ENCODE data around the gene IQGAP2. TPM values are rescaled to one million over a fixed set of nuclear protein-coding genes. Genes with fewer than 3 reads are reported as not detected.

The IQGAP2 gene
- total RNA-seq, 1 donor from 2014 or later = 43.5 TPM

DNA sequence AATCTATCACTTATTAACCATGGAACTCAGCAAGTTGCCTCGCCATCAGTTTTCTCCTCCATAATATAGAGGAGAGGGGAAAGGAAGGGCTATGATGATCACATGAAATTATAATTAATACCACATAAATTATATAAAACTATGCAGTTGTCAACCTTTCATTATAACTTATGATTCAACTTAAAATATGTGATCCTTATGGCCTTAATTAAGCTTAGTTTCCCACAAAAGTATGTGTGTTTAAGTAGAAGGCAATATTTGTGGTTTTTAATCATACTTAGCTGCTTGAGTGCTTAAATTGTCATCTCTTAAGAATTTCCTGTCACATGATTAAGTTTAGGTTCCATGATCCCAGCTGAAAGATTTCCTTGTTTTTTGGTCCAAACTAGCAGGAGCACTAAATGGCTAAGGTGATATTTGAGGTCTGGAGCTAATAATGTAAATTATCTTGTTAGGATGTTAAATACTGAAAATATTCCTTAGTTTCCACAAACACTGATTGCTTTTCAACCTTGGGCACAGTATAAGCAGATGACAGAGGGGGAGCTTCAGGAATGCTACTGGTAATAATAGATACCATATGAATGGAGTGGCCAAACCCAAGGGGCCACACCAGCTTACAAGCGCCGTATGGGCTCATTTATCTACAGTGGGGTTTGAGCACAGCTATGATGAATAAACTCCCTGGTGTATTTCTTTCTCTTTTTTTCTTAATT, 286.4 kb downstream of the IQGAP2 start:
- Mint-ChIP-seq H3K9me3 (no peaks in the 10 kb centered on the region), H3K27me3 (ENCODE audit: insufficient read depth) (no peaks in the 10 kb centered on the region), H3K27ac (no peak overlapping the region), H3K4me3 (no peak overlapping the region), H3K36me3 (ENCODE audit: low read depth) (peaks cover 45% of the 10 kb centered on the region), H3K4me1 (ENCODE audit: low read depth) (peaks cover 33% of the 10 kb centered on the region)
- intact Hi-C loops (cut with micrococcal nuclease) = loop anchor here (2.0 to 5.0 kb wide), 2 partner anchors 143 to 287 kb away; partner anchors contain the start of gene IQGAP2
- no peak for DNase-seq (ENCODE audit: low spot score)

DNA sequence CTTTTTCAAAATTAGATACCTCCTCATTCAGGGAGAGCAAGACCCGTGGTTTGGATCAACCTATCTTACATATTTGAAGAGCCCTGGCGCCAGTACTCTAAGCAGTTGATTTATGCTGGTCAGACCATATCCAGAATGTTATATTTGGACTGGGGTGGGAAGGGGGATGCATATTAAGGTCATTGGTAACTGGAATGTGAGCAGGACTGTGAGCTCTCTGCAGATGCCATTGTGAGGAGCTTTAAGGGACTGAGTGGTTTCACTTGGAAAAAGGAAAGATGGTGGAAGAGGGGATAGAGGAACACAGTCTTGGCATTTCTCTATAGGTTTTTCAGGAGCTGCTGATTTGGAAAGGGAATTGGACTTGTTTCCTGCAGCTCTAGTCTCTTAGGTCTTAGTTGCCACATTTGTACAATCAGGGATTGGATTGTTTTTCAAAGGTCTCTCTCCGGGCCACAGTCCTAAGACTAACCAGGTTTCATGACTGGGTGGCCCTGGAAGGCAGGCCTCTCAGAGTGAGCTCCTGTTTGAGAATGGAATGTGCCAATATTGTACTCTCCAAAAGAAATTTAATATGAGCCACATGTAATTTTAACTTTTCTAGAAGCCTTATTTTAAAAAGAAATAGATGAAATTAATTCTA, 287.1 kb downstream of the IQGAP2 start:
- H3K4me1 Mint-ChIP-seq (ENCODE audit: low read depth) = peaks cover 38% of the 10 kb centered on the region
- peaks cover 45% of the 10 kb centered on the region for H3K36me3 Mint-ChIP-seq (ENCODE audit: low read depth)
- H3K27ac Mint-ChIP-seq = no peak overlapping the region
- no peak overlapping the region for H3K4me3 Mint-ChIP-seq
- no peak for DNase-seq (ENCODE audit: low spot score)
- intact Hi-C loops (cut with micrococcal nuclease) = loop anchor here (2.0 to 5.0 kb wide), 2 partner anchors 143 to 288 kb away; partner anchors contain the start of gene IQGAP2
- H3K9me3 Mint-ChIP-seq = no peaks in the 10 kb centered on the region
- H3K27me3 Mint-ChIP-seq (ENCODE audit: insufficient read depth) = no peaks in the 10 kb centered on the region

DNA sequence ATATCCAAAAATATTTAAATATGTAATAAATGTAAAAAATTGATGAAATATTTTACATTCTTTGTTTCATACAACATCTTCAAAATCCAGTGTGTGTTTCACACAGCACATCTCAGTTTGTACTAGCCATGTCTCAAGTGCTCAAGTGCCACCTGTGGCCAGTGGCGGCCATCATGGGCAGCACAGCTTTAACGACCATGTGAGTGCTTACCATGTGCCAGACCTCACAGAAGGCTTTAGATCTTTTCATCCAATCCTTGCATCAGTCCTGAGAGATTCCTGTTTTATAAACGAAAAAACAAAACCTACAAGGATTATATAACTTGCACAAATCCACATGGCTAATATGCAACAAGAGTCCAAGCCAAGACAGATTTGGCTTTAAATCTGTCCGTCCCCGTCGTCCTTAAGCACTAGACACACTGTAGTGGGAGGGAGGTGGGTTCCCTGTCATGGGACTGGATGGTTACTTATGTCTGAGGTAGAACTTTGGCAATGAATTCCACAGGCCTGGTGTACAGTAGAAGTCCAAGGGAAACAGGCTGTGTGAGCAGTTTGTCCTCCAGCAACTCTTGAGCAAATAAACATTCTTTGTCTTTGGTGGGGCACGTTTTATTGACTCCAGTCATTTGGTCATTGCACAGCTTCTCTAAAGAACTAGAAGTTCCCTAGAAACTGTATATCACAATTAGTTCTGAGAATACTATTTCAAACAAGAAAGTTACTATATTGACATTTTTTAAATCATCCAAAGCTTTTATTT, 287.8 kb downstream of the IQGAP2 start:
- Mint-ChIP-seq H3K4me1 (ENCODE audit: low read depth) (peaks cover 40% of the 10 kb centered on the region), H3K36me3 (ENCODE audit: low read depth) (peaks cover 44% of the 10 kb centered on the region), H3K9me3 (no peaks in the 10 kb centered on the region), H3K27me3 (ENCODE audit: insufficient read depth) (no peaks in the 10 kb centered on the region), H3K4me3 (no peak overlapping the region), H3K27ac (peak overlapping the region; percentile 78)
- intact Hi-C loops (cut with micrococcal nuclease) = loop anchor here (1.0 to 5.0 kb wide), 3 partner anchors 48 to 289 kb away; partner anchors contain the start of gene IQGAP2
- DNase-seq (ENCODE audit: low spot score) = no peak

DNA sequence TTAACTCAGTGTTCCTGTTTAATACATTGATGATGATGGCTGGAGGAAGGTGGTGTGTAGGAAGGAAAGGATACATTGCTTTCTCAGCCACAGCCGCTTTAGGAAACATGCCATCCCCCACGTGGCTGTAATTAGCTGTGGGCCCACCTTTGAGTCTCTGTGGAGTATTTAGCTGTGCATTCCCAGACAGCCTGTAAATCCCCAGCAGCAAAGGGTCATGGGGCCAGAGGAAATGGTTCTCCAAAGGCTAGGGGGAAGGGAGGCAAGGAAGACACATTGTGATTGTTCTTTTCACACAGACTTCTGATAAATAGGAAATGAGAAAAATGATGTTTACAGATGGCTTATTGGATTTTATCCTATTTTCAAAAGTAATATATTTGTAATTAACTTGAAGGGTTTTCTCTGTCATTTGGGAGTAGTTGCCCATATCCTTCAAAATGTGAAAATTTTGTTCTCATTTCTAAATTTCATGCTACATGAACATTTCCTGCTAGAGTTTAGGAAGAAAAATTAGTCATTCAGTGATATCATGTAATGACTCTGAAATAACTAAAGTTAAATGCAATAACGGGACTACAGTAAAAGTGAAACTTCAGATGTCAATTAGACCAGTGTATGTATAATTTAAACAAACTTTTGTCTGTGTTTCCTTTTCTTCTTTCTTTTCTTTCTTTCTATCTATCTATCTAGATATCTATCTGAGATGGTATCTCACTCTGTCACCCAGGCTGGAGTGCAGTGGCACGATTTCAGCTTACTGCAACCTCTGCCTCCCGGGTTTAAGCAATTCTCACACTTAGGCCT, 288.6 kb downstream of the IQGAP2 start:
- Mint-ChIP-seq H3K9me3 (no peaks in the 10 kb centered on the region), H3K27ac (peak overlapping the region; percentile 78), H3K4me3 (no peak overlapping the region), H3K27me3 (ENCODE audit: insufficient read depth) (no peaks in the 10 kb centered on the region), H3K4me1 (ENCODE audit: low read depth) (peaks cover 45% of the 10 kb centered on the region), H3K36me3 (ENCODE audit: low read depth) (peaks cover 48% of the 10 kb centered on the region)
- no peak for DNase-seq (ENCODE audit: low spot score)
- intact Hi-C loops (cut with micrococcal nuclease) = loop anchor here (1.0 to 5.0 kb wide), 4 partner anchors 19 to 289 kb away; partner anchors contain the start of gene IQGAP2

DNA sequence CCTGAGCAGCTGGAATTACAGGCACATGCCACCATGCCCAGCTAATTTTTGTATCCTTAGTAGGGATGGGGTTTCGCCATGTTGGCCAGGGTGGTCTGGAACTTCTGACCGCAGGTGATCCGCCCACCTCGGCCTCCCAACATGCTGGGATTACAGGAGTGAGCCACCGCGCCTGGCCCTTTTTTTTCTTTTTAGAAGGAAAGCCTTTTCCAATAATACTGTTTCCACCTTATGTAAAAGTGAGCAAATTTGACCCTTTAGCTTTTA, 289.1 kb downstream of the IQGAP2 start:
- Mint-ChIP-seq H3K9me3 (no peaks in the 10 kb centered on the region), H3K27ac (no peak overlapping the region), H3K36me3 (ENCODE audit: low read depth) (peaks cover 46% of the 10 kb centered on the region), H3K27me3 (ENCODE audit: insufficient read depth) (no peaks in the 10 kb centered on the region), H3K4me3 (no peak overlapping the region), H3K4me1 (ENCODE audit: low read depth) (peaks cover 45% of the 10 kb centered on the region)
- no peak for DNase-seq (ENCODE audit: low spot score)
- intact Hi-C loops (cut with micrococcal nuclease) = loop anchor here (2.0 to 5.0 kb wide), 2 partner anchors 19 to 290 kb away; partner anchors contain the start of gene IQGAP2

DNA sequence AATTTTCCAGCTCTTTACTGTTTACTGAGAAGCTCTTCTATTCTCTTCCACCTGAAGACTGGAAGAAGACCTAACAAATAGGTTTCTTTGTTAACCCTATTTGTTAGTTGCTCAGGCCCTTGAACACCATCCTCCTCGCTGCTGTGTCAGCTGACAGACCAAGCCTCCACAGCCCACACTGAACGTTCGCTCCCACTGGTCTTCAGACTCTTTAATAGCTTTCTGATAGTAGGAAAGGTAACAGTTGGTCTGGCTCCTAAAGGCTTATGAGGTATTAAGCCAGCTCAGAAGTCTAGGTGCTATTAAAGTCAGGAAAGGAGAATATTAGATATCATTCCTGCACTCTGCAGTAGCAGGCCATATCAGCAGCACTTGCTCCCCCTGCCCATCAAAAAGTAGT, 289.6 kb downstream of the IQGAP2 start:
- peaks cover 49% of the 10 kb centered on the region for H3K36me3 Mint-ChIP-seq (ENCODE audit: low read depth)

DNA sequence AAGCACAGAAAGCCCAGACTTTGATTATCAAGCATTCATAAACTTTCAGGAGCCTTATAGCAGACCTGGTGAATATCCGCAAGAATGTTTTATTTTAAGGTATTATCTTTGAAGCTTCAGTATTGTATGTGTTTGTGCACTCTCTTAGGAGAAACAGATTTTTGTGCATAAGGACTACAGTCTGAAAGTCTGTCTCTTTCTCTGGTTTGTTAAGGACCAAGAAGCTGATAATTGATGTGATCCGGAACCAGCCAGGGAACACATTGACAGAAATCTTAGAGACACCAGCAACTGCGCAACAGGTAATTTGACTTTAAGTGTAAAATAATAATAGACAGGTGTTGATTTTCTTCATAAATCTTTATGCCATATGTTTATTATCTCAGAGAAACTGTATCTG, 290.1 kb downstream of the IQGAP2 start:
- intact Hi-C loops (cut with micrococcal nuclease) = loop anchor here (2.0 to 5.0 kb wide), 2 partner anchors 18 to 291 kb away; partner anchors contain the start of gene IQGAP2
- Mint-ChIP-seq H3K4me1 (ENCODE audit: low read depth) (peaks cover 45% of the 10 kb centered on the region), H3K36me3 (ENCODE audit: low read depth) (peaks cover 50% of the 10 kb centered on the region), H3K27ac (no peak overlapping the region), H3K27me3 (ENCODE audit: insufficient read depth) (no peaks in the 10 kb centered on the region), H3K9me3 (no peaks in the 10 kb centered on the region), H3K4me3 (no peak overlapping the region)
- DNase-seq (ENCODE audit: low spot score) = no peak

More for the DNA sequence above, 289.6 kb downstream of the IQGAP2 start:
- H3K27ac Mint-ChIP-seq = no peak overlapping the region
- no peaks in the 10 kb centered on the region for H3K27me3 Mint-ChIP-seq (ENCODE audit: insufficient read depth)
- H3K4me3 Mint-ChIP-seq = no peak overlapping the region
- DNase-seq (ENCODE audit: low spot score) = no peak
- no peaks in the 10 kb centered on the region for H3K9me3 Mint-ChIP-seq
- intact Hi-C loops (cut with micrococcal nuclease) = loop anchor here (2.0 to 5.0 kb wide), 2 partner anchors 18 to 290 kb away; partner anchors contain the start of gene IQGAP2
- peaks cover 45% of the 10 kb centered on the region for H3K4me1 Mint-ChIP-seq (ENCODE audit: low read depth)

DNA sequence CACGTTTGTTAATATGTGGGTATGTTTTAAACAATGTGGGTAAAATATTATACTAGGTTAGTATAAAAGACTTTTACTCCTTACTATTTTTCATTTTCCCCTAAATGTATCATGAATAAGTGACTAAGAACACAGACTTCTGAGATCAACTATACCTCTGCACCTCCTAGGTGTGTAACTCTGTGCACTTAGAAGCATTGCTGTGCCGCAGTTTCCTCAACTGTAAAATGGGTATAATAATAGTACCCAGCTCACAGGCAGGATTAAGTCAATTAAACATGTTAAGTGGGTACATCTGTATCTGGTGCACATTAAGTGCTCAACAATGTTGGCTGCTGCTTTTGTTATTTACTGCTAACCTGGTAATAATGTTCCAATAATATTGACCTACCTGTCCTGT, 291.2 kb downstream of the IQGAP2 start:
- Mint-ChIP-seq H3K9me3 (no peaks in the 10 kb centered on the region), H3K4me1 (ENCODE audit: low read depth) (peaks cover 45% of the 10 kb centered on the region), H3K27ac (no peak overlapping the region), H3K36me3 (ENCODE audit: low read depth) (peaks cover 45% of the 10 kb centered on the region), H3K27me3 (ENCODE audit: insufficient read depth) (no peaks in the 10 kb centered on the region), H3K4me3 (no peak overlapping the region)
- no peak for DNase-seq (ENCODE audit: low spot score)
- intact Hi-C loops (cut with micrococcal nuclease) = loop anchor here (5.0 kb wide), 1 partner anchor 292 kb away; the partner anchor contains the start of gene IQGAP2

DNA sequence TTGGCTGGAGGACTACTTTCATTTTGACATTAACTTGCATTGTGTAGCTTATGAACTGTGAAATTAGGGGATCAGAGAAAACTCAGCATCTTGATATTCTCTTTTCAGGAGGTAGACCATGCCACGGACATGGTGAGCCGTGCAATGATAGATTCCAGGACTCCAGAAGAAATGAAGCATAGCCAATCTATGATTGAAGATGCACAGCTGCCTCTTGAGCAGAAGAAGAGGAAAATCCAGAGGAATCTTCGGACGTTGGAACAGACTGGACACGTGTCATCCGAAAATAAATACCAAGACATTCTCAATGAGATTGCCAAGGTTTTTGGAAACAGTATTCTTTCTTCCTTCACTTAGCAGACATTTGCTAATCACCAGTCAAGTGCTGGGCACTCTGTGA, 292.3 kb downstream of the IQGAP2 start:
- no peaks in the 10 kb centered on the region for H3K9me3 Mint-ChIP-seq
- H3K27me3 Mint-ChIP-seq (ENCODE audit: insufficient read depth) = no peaks in the 10 kb centered on the region
- peaks cover 38% of the 10 kb centered on the region for H3K4me1 Mint-ChIP-seq (ENCODE audit: low read depth)
- no peak overlapping the region for H3K4me3 Mint-ChIP-seq
- DNase-seq (ENCODE audit: low spot score) = no peak
- intact Hi-C loops (cut with micrococcal nuclease) = no loop called here
- no peak overlapping the region for H3K27ac Mint-ChIP-seq
- peaks cover 41% of the 10 kb centered on the region for H3K36me3 Mint-ChIP-seq (ENCODE audit: low read depth)

DNA sequence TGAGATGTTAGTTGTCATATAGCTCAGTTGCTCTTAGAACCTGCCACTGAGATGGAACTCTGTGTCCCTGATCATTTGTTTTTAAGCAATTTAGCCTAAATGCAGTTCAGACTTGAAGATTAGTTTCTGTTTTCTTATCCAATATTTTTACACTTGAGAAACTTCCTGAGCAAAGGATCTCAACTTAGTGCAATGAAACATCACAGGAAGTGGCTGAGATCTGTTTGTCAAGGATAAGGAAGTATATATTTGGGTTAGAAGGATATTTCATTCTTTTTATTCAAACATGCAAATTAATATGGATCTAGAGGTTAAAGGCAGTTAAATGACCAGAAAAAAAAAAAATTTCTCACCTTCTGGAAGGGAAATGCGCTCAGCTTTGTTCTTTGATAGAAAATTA, 293.2 kb downstream of the IQGAP2 start:
- intact Hi-C loops (cut with micrococcal nuclease) = no loop called here
- H3K27ac Mint-ChIP-seq = peak overlapping the region; percentile 48
- peaks cover 43% of the 10 kb centered on the region for H3K36me3 Mint-ChIP-seq (ENCODE audit: low read depth)
- H3K27me3 Mint-ChIP-seq (ENCODE audit: insufficient read depth) = no peaks in the 10 kb centered on the region
- H3K4me3 Mint-ChIP-seq = no peak overlapping the region
- peaks cover 31% of the 10 kb centered on the region for H3K4me1 Mint-ChIP-seq (ENCODE audit: low read depth)
- no peaks in the 10 kb centered on the region for H3K9me3 Mint-ChIP-seq
- no peak for DNase-seq (ENCODE audit: low spot score)

DNA sequence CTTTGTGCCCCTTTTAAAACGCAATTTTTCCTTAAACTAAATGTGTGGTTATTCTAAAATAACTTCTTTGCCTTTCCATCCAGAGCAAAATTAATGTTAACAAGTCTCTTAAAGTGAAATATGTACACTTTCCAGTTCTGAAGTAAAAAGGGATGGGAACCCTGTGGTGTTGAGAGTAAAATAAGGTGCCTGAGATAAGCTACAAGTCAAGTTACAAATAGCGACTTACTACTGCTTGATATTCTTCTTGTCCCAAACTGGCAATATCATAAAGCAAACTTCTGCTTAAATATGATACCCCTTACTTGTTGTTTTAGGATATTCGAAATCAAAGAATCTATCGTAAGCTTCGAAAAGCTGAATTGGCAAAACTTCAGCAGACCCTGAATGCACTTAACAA, 294.6 kb downstream of the IQGAP2 start:
- Mint-ChIP-seq H3K4me3 (no peak overlapping the region), H3K9me3 (no peaks in the 10 kb centered on the region), H3K27ac (no peak overlapping the region), H3K36me3 (ENCODE audit: low read depth) (peaks cover 48% of the 10 kb centered on the region), H3K4me1 (ENCODE audit: low read depth) (peaks cover 17% of the 10 kb centered on the region), H3K27me3 (ENCODE audit: insufficient read depth) (no peaks in the 10 kb centered on the region)
- DNase-seq (ENCODE audit: low spot score) = no peak
- intact Hi-C loops (cut with micrococcal nuclease) = no loop called here

DNA sequence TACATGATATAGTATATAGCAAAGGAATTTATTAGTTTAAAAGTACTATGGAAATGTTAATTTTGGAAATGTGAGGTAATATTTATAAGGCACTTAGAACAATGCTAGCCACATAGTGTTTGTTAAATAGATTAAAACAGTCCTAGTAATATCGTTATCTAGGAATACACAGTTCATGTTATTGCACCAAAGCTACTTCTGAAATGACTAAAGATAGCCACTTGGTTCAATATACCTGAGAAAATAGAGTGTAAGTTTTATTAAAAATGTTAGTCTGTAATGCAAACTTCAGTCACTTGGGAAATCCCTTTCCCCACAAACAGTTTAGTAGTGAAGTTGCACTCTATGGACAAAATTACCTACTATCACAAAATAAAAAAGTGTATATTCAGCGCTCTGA, 297.5 kb downstream of the IQGAP2 start:
- H3K4me3 Mint-ChIP-seq = no peak overlapping the region
- no peaks in the 10 kb centered on the region for H3K9me3 Mint-ChIP-seq
- intact Hi-C loops (cut with micrococcal nuclease) = no loop called here
- no peak for DNase-seq (ENCODE audit: low spot score)
- H3K27me3 Mint-ChIP-seq (ENCODE audit: insufficient read depth) = no peaks in the 10 kb centered on the region
- H3K27ac Mint-ChIP-seq = no peak overlapping the region
- H3K4me1 Mint-ChIP-seq (ENCODE audit: low read depth) = peaks cover 7% of the 10 kb centered on the region
- peaks cover 34% of the 10 kb centered on the region for H3K36me3 Mint-ChIP-seq (ENCODE audit: low read depth)

Data from activated T-helper 1 cell treated with anti-CD3 and anti-CD28 coated beads, Interleukin-12 subunit alpha, Interleukin-12 subunit beta, Interleukin-2, Interleukin-4 antibody, amounts not matched to agents 30 ng/mL and 10 ng/mL and 1 ng/mL, durations not matched to agents 14 hours and 24 hours and 36 hours (primary cell).